ENCODE data around the gene SFXN4. TPM values are rescaled to one million over a fixed set of nuclear protein-coding genes. Genes with fewer than 3 reads are reported as not detected.
"Not testable (repeated sequence)": the region's sequence is repeated elsewhere in the genome, so short reads cannot be mapped to it uniquely, and the experiment has no call there.

SFXN4 gene
- total RNA-seq, 1 donor from 2014 or later, result 11.8 TPM

- no peak for DNase-seq (ENCODE audit: low read depth in 2 of 2)
These were observed 25.7 kb upstream of the SFXN4 start for GRCh38 chr10:119190954-119191785.

DNA sequence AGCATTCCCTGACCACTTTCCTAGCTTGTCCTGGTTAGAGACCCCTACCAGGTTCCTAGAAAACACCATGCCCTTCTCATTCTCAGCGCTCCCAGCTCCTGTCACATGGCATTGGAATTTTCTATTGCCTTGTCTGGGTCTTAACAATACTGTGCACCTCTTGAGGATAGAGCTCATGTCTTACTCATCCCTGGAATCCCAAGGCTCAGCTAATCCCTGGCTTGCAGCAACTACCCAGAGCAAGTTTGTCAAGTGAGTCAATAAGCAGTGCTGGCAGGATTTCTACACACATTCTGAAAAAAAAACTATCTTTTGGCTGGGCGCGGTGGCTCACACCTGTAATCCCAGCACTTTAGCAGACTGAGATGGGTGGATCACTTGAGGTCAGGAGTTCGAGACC lies 24.8 kb upstream of the SFXN4 start:
- peak in 1 of 2 donors; percentile 15 for DNase-seq (ENCODE audit: low read depth in 2 of 2)

DNA sequence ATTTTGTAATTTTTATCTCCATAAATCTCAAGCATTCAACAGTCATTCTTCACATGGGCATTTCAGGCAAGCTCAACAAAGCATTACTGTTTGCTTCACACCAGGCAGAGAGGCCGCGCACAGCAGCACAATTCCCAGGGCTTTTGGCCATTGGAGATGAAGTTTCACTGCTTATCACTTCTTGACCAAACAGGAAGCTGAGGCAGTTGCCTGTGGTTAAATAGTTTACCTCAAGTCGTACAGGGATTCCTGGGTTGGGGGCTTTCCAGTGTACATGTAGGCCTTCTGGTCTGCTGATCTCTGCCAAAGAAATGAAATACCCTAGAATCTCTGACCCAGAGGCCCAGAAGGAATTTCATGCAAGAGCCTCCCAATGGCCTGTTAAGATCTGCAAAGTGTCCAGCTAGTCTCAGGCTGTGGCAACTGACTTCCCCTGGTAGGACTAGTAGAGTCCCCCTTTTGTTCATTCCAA lies 24.3 kb upstream of the SFXN4 start:
- DNase-seq (ENCODE audit: low read depth in 2 of 2), result no peak

- DNase-seq (ENCODE audit: low read depth in 2 of 2), result no peak
These were observed 18.3 kb upstream of the SFXN4 start for GRCh38 chr10:119183664-119184412.

GRCh38 chr10:119180850-119181400 lies 15.4 kb upstream of the SFXN4 start:
- DNase-seq (ENCODE audit: low read depth in 2 of 2), result not testable (repeated sequence)

DNA sequence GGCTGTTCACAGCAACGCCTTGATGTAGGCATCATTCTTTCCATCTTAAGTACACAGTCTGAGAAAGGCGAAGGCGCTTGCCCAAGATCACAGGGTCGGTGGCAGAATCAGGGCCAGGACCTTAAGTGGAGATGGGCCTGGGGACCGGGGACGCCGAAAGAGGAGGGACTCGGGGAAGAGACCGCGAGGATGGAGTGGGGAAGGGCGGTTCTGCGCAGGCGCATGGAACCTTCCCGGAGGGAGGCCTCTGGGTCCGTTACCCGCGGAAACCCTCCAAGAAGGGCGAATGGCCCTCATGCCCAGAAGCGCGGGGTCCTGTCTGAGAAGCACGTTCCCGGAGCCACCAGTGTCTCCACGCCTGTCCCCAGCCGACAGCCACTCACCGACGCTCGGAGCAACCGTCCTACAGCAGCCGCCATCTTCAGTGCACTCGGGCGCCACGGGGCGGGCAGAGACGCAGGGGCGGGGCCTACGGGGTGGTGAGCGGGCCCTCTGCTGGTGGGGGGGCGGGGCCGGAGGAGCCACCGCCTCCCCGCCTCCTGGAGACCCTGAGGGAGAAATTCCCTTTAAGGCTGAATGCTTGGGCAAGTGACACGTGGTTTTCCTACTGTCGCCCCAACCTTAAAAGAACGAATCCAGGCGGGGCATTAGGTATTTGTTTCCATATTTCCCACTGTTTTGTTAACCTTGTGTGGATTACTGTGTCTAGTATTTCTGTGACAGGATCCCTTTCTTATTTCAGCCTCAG lies 13.0 kb upstream of the SFXN4 start, which contains the start of gene PRDX3:
PRDX3 (minus strand) TSS at position 441 of the 748 bp plus-strand sequence; CDS start at position 419, 22 bp downstream.
- peak; percentile 47 to 89 for DNase-seq (ENCODE audit: low read depth in 2 of 2)

- no peak for DNase-seq (ENCODE audit: low read depth in 2 of 2)
These were observed 12.3 kb upstream of the SFXN4 start for GRCh38 chr10:119177708-119178371.

- no peak for DNase-seq (ENCODE audit: low read depth in 2 of 2)
These were observed 10.7 kb upstream of the SFXN4 start for GRCh38 chr10:119176166-119176565.

- DNase-seq (ENCODE audit: low read depth in 2 of 2), result no peak
These were observed 8.6 kb upstream of the SFXN4 start for GRCh38 chr10:119174109-119174508.

- DNase-seq (ENCODE audit: low read depth in 2 of 2), result no peak
These were observed 1.5 kb upstream of the SFXN4 start for GRCh38 chr10:119167041-119167440.

GRCh38 chr10:119166564-119166963 lies 1.1 kb upstream of the SFXN4 start:
- DNase-seq (ENCODE audit: low read depth in 2 of 2), result peak in 1 of 2 donors; percentile 46

- DNase-seq (ENCODE audit: low read depth in 2 of 2), result no peak
These were observed 595 bp upstream of the SFXN4 start for GRCh38 chr10:119166118-119166500.

DNA sequence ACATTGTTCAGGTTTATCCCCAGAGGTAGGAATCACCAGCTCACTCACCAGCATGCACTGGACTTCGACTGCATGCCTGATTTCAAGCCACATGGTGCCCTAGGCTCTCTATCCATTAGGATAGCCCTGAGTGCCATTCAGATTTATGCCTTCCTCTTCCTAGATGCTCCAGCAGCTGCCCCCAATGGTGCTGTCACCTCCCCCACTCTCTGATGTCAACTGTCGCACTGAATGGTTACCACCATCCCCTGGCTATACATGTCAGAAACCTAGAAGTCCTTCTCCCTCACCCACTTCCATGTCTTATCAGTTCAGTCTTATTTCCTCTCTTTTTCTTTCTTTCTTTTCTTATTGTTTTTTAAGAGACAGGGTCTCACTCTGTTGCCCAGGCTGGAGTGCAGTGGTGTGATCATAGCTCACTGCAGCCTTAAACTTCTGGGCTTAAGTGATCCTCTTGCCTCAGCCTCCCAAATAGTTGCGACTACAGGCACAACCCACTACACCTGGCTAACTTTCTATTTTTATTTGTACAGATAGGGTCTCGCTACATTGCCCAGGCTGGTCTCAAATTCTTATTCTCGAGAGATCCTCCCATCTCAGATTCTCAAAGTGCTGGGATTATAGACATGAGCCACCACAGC lies 2.9 kb downstream of the SFXN4 start:
- DNase-seq (ENCODE audit: low read depth in 2 of 2), result no peak

DNA sequence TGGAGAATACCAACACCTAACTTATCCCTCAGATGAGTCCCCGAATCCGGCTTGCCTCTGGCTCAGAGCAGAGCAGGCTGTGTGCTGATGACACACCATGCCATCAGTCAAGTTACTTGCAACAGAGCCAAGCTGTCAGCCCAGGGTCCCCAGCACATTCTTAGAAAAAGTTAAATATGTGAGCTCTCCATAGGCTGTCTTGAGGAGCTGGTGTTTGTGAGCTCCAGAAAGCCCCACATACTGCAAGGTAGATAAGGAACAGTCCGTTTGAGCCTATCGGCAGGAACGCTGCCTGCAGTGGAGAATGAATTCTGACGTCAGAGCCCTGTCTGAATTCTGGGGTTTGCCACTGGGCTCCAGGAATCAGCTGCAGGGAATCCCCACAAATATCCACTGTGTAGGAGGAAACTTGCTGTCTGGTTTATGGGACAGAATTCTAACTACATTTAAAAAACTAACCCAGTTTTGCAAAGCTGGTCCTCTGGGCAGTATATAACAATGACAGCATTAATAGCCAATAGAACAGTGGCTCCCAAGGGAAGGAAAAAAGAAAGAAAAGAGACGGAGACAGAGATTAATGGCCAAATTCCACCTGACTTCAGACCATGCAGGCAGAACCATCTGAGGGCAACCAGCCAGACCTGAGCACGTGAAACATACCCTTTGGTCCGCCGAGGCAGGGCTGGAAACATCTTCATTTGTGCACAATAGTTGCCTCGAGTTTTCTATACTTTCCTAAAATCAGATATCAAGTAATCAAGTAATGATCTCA lies 3.6 kb downstream of the SFXN4 start:
- no peak for DNase-seq (ENCODE audit: low read depth in 2 of 2)

DNA sequence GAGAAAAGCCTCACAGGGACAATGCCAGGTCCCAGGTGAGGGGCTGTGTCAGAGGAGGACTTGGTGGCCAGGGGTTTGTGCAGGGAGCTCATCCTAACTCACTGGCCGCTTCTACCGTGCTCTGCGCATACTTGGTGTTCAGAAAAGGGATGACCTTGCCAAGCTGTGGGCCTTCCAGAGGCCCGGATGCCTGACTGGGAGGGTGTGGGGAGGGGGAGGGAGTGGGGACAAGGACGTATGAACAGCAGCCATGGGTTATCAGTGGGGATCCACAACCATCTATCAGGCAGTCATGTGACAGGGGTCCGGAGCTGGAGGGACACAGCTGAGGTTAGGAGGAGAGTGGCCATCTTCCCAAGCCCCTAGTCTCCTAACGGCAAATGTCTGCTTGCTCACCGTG lies 6.2 kb downstream of the SFXN4 start:
- DNase-seq (ENCODE audit: low read depth in 2 of 2), result no peak

- DNase-seq (ENCODE audit: low read depth in 2 of 2), result no peak
These were observed 11.9 kb downstream of the SFXN4 start for GRCh38 chr10:119153661-119154060.

- no peak for DNase-seq (ENCODE audit: low read depth in 2 of 2)
These were observed 12.5 kb downstream of the SFXN4 start for GRCh38 chr10:119153041-119153440.

- not testable (repeated sequence) for DNase-seq (ENCODE audit: low read depth in 2 of 2)
These were observed 13.9 kb downstream of the SFXN4 start for GRCh38 chr10:119151601-119152000.

DNA sequence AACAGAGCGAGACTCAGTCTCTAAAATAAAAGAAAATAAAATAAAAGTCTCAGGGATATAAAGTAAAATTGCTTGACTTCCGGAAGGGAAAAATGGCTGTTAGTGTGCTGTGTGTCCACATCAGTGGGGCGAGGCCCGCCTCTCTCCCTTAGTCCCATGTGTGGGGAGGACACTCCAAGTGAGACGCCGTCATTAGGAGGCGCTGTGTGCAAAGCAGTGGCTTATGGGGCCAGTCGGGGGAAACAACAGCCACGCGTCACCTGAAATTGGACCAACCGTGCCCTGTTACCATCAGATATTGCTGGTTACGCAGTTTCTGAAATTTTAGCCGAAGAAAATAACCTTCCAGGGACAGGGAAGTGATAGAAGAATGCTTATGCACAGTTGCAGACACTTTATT lies 15.8 kb downstream of the SFXN4 start:
- DNase-seq (ENCODE audit: low read depth in 2 of 2), result peak in 1 of 2 donors; percentile 6

DNA sequence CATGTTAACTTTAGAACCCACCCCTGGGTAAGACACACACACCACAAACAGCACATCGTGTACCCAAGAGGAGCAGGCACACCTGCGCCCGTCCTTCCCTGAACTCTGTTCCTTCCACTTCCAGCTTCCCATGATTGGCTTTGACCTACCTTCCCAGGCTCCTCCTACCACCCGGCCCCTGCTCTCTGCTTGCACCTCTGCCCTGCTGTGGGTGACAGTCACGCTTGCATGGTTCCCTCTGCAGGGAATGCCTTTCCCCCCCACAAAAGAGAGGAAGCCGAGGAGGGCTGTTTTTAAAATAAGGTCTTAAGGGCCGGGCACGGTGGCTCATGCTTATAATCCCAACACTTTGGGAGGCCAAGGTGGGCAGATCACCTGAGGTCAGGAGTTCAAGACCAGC lies 16.4 kb downstream of the SFXN4 start:
- no peak for DNase-seq (ENCODE audit: low read depth in 2 of 2)
